ENCODE results near the gene TMTC1. TPM values are rescaled to one million over a fixed set of nuclear protein-coding genes. Genes with fewer than 3 reads are reported as not detected.

TMTC1 gene
- total and polyA plus RNA-seq, 4 donors, result 3.0 to 33.6 (median 6.0) TPM

GRCh38 chr12:29510591-29511185, 273.1 kb downstream of the TMTC1 start:
- DNase-seq (no peak), ATAC-seq (ENCODE audit: insufficient read depth, low FRiP score) (no peak)
- Histone ChIP-seq H3K4me3 (no peak overlapping the region), H3K9ac (ENCODE audit: insufficient read depth in 1 of 2, low read length in 2 of 2) (no peak overlapping the region), H3K27ac (ENCODE audit: low read depth in 1 of 2, low read length in 1 of 2) (no peak overlapping the region), H3K9me3 (ENCODE audit: control insufficient read depth in 4 of 4, insufficient read depth in 3 of 4, low read length in 3 of 4) (no peaks in the 10 kb centered on the region), H3K4me1 (ENCODE audit: control insufficient read depth in 5 of 5, insufficient read depth in 5 of 5, low read length in 5 of 5) (peaks cover 0 to 2% (median 0%) of the 10 kb centered on the region in 5 donors), H3K36me3 (ENCODE audit: control insufficient read depth in 4 of 4, insufficient read depth in 4 of 4, low read length in 4 of 4) (peaks cover 0 to 22% (median under 1%) of the 10 kb centered on the region in 4 donors), H3K27me3 (ENCODE audit: control insufficient read depth in 3 of 3, insufficient read depth in 3 of 3, low read length in 2 of 3) (no peaks in the 10 kb centered on the region)
- no peak for TF ChIP-seq CTCF (IDR thresholded peaks at IDR 0.05; ENCODE audit: control extremely low read depth, extremely low read depth)
- 78 to 79% methylated on average over 6 of the region's 6 CpGs for WGBS, 2 donors

- peaks cover 0 to 20% (median 0%) of the 10 kb centered on the region in 4 donors for H3K36me3 ChIP-seq (ENCODE audit: control insufficient read depth in 4 of 4, insufficient read depth in 4 of 4, low read length in 4 of 4)
- DNase-seq (no peak), ATAC-seq (ENCODE audit: insufficient read depth, low FRiP score) (no peak)
- WGBS, 2 donors, result 92 to 97% methylated on average over 1 of the region's 1 CpG
- no peaks in the 10 kb centered on the region for H3K9me3 ChIP-seq (ENCODE audit: control insufficient read depth in 4 of 4, insufficient read depth in 3 of 4, low read length in 3 of 4)
- H3K27ac ChIP-seq (ENCODE audit: low read depth in 1 of 2, low read length in 1 of 2), result no peak overlapping the region
- no peaks in the 10 kb centered on the region for H3K27me3 ChIP-seq (ENCODE audit: control insufficient read depth in 3 of 3, insufficient read depth in 3 of 3, low read length in 2 of 3)
- H3K9ac ChIP-seq (ENCODE audit: insufficient read depth in 1 of 2, low read length in 2 of 2), result no peak overlapping the region
- H3K4me1 ChIP-seq (ENCODE audit: control insufficient read depth in 5 of 5, insufficient read depth in 5 of 5, low read length in 5 of 5), result peaks cover 0 to 2% (median 0%) of the 10 kb centered on the region in 5 donors
- no peak for TF ChIP-seq CTCF (IDR thresholded peaks at IDR 0.05; ENCODE audit: control extremely low read depth, extremely low read depth)
- H3K4me3 ChIP-seq, result no peak overlapping the region
Observed at GRCh38 chr12:29509503-29509902, 274.2 kb downstream of the TMTC1 start.

GRCh38 chr12:29508949-29509348, 274.8 kb downstream of the TMTC1 start:
- no peak for DNase-seq
- Histone ChIP-seq H3K9ac (ENCODE audit: insufficient read depth in 1 of 2, low read length in 2 of 2) (no peak overlapping the region), H3K9me3 (ENCODE audit: control insufficient read depth in 4 of 4, insufficient read depth in 3 of 4, low read length in 3 of 4) (no peaks in the 10 kb centered on the region), H3K4me1 (ENCODE audit: control insufficient read depth in 5 of 5, insufficient read depth in 5 of 5, low read length in 5 of 5) (peaks cover 0 to 2% (median 0%) of the 10 kb centered on the region in 5 donors), H3K4me3 (no peak overlapping the region), H3K36me3 (ENCODE audit: control insufficient read depth in 4 of 4, insufficient read depth in 4 of 4, low read length in 4 of 4) (peaks cover 0 to 17% (median 0%) of the 10 kb centered on the region in 4 donors), H3K27ac (ENCODE audit: low read depth in 1 of 2, low read length in 1 of 2) (no peak overlapping the region), H3K27me3 (ENCODE audit: control insufficient read depth in 3 of 3, insufficient read depth in 3 of 3, low read length in 2 of 3) (no peaks in the 10 kb centered on the region)
- no peak for ATAC-seq (ENCODE audit: insufficient read depth, low FRiP score)
- WGBS, 2 donors, result 93 to 95% methylated on average over 2 of the region's 2 CpGs
- TF ChIP-seq CTCF (IDR thresholded peaks at IDR 0.05; ENCODE audit: control extremely low read depth, extremely low read depth), result no peak

GRCh38 chr12:29505122-29505521, 278.6 kb downstream of the TMTC1 start:
- Histone ChIP-seq H3K27ac (ENCODE audit: low read depth in 1 of 2, low read length in 1 of 2) (no peak overlapping the region), H3K36me3 (ENCODE audit: control insufficient read depth in 4 of 4, insufficient read depth in 4 of 4, low read length in 4 of 4) (peaks cover 0 to 8% (median 0%) of the 10 kb centered on the region in 4 donors), H3K9me3 (ENCODE audit: control insufficient read depth in 4 of 4, insufficient read depth in 3 of 4, low read length in 3 of 4) (no peaks in the 10 kb centered on the region), H3K4me1 (ENCODE audit: control insufficient read depth in 5 of 5, insufficient read depth in 5 of 5, low read length in 5 of 5) (peaks cover 0 to 2% (median 0%) of the 10 kb centered on the region in 5 donors), H3K4me3 (no peak overlapping the region), H3K27me3 (ENCODE audit: control insufficient read depth in 3 of 3, insufficient read depth in 3 of 3, low read length in 2 of 3) (no peaks in the 10 kb centered on the region), H3K9ac (ENCODE audit: insufficient read depth in 1 of 2, low read length in 2 of 2) (no peak overlapping the region)
- TF ChIP-seq CTCF (IDR thresholded peaks at IDR 0.05; ENCODE audit: control extremely low read depth, extremely low read depth), result no peak
- no peak for ATAC-seq (ENCODE audit: insufficient read depth, low FRiP score)
- 77 to 88% methylated on average over 3 of the region's 3 CpGs for WGBS, 2 donors
- no peak for DNase-seq
